ENCODE measurements around the gene C8G.

Gene C8G

DNA sequence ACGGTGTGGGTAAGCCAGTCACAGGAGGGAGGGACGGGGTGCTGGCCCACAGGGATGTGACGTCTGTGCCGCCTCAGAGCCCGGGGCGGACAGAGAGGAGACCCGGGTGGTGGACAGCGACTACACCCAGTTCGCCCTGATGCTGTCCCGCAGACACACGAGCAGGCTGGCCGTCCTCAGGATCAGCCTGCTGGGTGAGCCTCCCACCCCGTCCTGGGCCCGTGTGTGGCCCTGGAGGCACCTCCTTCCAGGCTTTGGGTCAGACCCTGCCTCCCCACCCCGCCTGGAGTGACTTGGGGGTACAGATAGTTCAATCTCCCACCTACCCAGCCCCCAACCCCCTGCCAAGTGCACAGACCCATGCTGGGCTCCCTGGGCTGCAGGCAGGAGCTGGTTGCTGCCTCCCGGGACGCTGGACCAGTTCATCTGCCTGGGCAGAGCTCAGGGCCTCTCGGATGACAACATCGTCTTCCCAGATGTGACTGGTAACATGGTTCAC, 8.8 kb downstream of the C8G start:
- DNase-seq (ENCODE audit: low spot score): no peak

DNA sequence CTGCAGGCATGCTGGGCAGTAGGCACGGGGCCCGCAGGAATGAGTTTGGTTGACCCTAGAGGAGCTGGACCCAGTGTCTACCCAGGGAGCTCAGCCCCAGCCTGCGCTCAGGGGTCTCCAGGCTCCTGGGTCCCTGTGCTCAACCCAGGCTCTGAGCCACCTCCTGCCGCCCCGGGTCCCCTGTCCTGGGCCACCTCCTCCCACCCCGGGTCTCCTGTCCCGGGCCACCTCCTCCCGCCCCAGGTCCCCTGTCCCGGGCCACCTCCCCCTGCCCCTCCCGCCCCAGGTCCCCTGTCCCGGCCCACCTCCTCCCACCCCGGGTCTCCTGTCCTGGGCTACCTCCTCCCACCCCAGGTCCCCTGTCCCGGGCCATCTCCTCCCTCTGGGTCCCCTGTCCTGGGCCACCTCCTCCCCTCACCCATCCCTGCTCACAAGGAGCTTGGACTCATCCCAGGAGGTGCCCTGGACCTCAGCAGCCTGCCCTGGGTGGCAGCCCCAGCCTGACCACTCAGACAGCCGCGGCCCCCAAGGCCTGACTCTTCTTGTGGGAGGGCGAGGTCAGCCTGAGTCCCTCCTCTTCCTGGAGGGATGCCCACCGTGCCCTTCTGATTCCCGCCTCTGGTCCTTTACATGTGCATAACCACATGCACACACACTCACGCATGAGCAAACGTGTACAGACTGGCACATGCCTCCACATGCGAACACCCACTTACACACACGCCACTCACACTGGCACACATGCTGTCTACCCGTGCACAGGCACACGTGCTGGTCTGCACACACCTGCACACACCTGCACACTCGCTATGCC, 9.4 kb downstream of the C8G start:
- DNase-seq (ENCODE audit: low spot score): no peak

DNA sequence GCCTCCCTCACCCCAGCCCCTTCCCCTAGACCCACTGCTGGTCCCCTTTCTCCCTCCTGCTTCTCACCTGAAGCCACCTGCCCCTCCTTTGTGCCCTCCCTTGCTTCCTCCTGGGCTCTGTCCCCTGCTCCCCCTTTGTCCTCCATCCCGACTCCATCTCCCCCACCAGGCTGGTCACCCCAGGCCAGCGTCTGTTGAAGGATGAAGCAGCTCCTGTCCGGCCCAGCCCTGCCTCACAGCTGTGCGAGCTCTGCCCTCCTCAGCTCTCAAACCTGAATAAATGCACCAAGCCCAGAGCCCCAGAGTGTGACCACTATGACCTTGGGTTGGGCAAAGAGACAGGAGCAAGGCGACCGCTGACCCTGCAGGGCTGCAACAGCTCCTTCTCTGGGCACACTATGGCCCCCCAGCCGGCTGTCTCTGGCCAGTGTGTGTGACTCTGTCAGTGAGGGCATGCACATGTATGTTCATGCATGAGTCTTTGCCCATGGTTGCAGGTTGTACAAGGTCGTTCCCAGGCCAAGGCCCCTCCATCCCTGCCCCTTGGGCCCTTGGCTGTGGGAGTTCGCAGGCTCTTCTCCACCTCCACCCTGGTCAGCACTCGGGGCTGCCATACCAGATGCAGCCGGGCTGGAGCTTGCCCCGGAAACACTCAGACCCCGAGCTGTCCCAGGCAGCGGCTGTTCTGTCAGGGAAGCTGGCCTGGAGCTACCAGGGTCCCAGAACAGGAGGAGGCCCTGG, 10.3 kb downstream of the C8G start:
- DNase-seq (ENCODE audit: low spot score): no peak

DNA sequence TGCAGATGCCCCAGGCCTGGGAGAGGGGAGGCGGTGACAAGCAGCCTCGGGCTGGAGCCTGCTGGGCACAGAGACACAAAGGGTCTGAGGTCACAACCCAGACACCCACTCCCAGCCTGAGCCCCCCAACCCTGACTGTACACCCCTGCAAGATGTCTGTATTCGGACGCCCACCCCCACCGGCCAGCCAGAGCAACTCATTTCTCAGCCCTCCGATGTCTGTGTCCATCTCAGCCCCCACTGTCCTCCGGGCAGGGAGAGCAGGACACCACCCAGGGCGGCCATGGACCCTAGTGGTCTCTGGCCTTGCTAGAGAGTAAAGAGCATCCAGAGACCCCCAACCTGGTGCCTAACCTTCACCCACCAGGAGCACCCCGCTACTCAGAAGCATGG, 10.9 kb downstream of the C8G start:
- no peak for DNase-seq (ENCODE audit: low spot score)

DNA sequence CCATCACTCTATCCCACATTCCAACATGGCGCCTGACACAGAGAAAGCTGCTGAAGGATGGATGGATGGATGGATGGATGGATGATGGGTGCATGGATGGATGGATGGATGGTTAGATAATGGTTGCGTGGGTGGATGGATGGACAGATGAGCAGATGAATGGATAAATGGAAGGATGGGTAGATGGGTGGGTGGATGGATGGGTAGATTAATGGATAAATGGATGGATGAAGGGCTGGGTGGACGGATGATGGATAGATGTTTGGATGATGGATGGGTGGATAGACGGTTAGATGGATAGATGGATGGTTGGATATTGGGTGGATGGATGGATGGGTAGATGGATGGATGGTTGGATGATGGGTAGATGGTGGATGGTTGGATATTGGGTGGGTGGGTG, 11.6 kb downstream of the C8G start:
- DNase-seq (ENCODE audit: low spot score): no peak

DNA sequence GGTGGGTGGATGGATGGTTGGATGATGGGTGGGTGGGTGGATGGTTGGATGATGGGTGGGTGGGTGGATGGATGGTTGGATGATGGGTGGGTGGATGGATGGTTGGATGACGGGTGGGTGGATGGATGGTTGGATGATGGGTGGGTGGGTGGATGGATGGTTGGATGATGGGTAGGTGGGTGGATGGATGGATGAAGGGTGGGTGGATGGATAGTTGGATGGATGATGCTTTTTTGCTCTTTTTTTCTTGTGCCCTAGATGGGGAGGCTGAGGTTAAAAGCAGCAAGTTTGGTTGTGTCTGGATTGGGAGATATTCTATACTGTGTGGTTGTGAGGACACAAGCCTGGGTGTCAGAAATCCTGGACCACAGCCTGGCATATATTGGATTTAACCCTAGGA, 12.4 kb downstream of the C8G start:
- no peak for DNase-seq (ENCODE audit: low spot score)

DNA sequence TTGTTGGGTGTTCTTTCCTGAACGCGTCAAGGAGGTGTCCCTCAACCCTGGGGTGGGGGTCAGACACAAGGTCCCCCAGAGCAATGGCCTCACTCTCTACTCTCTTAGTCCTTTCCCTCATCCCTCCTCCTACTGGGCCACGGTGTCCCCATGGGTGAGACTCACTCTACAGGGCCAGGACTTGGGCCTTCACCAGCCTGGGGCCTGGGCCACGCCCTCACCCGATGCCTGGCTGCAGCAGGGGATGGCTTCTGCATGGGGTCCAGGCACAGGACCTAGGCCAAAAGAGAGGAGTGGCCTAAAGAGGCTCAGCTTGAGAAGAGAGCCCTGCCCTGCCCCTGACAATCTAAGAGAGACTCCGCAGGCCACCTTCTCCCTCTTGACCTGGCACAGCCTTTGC, 12.9 kb downstream of the C8G start:
- DNase-seq (ENCODE audit: low spot score): no peak

DNA sequence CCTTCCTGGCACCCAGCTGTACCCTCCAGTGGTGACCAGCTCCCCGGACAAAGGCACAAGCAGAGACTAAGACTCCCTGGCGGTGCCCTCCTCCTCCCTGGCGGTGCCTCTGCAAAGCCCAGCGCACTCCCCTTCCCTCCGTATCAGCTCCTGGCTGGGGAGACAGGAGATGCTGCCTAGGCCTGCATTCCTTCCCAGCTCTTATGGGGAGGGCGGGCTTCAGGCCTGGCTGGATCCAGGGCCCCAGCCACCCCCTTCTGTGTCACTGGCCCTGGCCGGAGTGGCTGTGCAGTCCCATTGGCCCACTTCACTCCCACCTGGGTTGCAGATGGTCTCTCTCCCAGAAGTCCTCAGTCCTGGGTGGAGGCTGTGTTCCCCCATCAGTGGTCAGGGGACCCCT, 13.4 kb downstream of the C8G start:
- no peak for DNase-seq (ENCODE audit: low spot score)

DNA sequence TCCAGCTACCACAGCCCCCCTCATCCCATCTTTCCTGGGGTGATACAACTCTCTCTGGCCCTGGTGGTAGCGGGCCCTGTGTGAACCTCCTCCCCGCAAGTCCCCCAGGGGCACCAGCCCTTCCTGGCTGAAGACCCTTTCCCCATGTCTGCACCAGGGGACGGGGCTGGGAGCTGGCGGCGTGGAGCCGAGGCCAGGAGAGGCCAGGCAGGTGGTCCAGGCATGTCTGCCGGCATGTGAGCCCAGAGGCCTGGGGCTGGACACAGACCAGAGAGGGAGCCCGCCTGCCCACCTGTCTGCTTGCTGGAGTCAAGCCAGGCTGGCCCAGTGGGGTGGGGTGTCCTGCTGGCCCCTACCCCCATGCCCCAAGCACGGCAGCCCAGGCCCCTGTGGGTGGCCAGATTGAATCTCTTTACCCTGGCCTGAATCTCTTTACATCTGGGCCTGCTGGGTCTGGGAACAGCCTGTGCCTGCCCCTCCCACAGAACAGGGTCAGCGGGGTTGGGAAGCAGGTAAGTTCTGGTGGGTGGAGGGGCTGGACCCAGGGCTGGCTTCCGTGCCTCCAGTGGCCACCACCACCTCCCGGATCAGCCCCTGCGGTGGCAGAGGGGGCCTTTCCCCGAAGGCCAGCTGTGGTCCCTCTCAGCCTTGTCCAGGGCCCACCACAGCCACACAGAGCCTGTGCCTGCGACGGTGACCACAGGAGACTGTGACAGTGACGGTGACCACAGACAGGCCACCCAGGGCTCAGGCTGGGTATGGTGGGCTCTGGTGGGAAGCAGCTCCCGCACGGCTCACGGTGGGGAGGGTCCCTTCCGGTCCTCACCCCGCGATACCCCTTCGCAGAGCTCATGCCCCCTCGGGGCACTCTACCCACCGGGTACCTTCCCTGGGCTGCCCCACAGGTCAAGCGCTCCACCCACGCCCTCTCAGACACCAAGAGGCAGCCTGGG, 14.1 kb downstream of the C8G start:
- no peak for DNase-seq (ENCODE audit: low spot score)

DNA sequence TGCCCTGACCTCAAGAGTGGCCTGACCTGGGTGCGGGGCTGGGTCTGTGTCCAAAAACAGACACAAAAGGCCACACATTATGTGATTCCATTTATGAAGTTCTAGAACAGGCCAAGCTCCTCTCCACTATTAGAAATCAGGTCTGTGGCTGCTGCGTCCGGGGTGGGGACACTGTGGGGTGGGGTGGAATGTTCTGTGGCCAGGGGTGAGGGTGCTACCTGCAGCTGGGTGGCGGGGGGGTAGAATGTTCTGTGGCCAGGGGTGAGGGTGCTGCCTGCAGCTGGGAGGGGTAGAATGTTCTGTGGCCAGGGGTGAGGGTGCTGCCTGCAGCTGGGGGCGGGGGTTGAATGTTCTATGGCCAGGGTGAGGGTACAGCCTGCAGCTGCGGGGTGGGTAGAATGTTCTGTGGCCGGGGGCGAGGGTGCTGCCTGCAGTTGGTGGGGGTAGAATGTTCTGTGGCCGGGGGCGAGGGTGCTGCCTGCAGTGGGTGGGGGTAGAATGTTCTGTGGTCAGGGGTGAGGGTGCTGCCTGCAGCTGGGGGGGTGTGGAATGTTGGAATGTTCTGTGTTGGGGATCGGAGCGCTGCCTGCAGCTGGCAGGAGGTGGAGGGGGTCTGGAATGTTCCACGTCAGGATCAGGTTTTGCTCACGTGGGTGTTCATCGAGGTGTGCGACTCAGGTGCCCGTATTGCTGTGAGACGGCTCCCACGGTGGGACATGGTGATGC, 15.3 kb downstream of the C8G start:
- no peak for DNase-seq (ENCODE audit: low spot score)

DNA sequence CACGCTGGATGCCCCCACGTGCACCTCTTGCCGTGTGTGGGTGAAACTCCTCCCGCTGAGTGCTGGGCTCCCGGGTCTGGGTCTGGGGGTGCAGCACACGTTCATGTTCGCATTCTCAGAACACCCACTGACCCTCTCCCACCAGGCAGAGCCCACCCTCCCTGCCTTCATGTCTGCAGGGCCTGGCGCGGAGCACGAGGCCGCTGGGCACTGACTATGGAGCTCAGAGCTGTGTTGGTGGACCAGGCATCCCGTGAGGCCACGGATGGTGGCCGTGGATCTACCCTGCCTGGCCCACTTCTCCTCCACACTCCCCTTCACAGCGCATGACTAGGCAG, 15.9 kb downstream of the C8G start:
- DNase-seq (ENCODE audit: low spot score): no peak

DNA sequence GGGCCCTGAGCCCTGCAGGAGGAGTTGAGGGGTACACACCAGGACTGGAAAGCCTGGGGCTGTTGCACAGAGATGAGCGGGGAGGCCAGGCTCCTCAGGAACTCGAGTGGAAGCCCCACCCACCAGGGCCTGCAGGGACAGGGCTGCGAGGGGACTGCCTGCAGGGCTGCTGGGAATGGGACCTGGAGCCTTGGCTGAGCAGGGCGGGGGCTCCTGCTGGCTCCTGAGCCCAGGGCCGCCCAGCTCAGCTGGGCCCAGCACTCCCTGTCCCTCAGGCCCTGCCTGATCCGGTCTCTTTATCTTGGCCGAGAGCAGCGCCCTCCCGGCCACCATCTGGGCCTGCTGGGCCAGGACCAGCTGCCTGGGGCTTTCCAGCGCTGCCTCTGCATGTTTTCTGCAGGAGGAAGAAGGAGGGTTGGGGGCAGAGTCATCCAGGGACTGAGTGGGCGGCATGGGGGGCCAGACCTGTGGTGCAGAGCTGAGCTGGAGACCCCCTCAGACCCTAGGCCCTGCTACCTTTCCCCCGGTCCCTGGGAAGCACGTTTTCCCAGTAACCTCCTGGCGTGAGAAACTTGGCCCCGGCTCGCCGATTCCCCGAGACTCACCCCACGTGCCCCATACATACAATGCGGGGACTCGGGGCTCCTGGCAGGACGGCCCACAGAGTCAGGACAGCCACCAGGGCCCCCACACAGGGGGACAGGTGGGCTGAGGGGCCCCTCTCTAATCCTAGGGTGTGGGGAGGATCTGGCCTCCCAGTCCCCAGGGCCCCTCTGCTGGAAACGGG, 16.4 kb downstream of the C8G start:
- DNase-seq (ENCODE audit: low spot score): no peak

DNA sequence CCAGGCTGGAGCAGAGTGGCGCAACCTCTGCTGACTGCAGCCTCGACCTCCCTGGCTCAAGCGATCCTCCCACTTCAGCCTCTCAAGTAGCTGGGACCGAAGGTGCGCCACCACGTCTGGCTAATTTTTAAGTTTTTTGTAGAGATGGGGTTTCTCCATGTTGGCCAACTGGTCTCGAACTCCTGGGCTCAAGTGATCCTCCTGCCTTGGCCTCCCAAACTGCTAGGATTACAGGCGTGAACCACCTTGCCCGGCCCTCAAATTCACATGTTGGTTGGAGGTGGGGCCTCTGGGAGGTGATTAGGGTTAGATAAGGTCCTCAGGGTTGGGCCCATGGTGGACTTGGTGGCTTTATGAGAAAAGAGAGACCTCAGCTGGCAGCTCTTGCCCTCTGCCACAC, 17.1 kb downstream of the C8G start:
- DNase-seq (ENCODE audit: low spot score): no peak

DNA sequence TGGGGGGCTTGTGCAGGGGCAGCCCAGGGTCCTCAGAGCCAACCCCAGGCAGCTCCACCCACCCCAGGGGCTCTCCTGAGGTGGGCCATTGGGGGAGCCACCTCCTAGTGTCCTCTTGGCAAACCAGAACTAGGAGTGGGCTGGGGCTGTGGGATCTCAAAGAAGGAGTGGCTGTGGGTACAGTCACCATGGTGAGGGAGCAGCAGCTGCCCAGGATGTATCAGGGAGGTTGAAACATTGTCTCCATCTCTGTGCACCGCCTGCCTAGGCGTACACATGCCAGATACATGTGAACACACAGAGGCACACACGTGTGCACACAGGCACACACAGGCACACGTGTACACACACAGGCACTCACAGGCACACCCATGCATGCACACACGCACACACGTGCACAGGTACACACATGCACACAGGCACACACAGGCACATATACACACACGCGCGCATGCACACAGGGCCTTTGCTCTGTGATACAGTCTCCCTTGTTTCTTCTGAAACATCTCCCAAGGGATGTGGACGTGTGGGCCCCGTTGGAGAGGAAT, 17.7 kb downstream of the C8G start:
- no peak for DNase-seq (ENCODE audit: low spot score)

DNA sequence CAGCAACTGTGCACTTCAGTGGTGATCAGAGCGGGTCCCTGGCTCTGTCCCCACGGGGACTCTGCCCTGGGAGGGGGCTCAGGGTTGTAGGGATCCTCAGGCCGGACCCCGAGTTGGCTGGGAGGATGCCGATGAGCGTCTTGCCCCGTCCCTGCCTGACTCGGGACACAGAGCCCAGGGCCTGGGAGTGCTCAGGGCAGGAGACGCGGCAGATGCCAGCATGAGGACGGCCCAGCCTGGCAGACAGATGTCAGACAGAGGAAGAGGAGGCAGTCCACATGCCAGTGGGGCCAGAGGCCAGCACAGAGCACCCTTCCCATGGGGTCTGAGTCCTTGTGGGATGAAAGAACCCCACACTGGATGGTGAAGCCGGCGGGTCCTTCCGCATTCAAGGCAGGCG, 18.3 kb downstream of the C8G start:
- DNase-seq (ENCODE audit: low spot score): no peak

DNA sequence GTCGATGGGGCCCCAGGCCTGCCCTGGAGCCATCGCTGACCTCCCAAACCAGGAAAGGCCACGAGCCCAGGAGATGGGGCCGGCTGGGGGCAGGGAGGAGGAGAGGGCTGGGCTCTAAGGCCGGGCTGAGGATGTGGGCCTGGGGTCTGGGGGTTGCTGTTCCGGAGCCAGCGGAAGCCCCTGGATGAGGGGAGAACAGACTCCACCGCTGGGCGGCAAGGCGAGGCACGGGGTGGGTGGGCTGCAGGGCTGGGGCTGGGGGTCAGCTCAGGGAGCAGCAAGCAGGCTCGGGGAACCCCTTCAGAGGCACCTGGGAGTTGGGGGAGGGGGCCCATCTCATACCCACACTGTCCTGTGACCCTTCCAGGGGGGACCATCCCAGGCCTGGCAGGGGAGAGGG, 18.7 kb downstream of the C8G start:
- DNase-seq (ENCODE audit: low spot score): no peak

DNA sequence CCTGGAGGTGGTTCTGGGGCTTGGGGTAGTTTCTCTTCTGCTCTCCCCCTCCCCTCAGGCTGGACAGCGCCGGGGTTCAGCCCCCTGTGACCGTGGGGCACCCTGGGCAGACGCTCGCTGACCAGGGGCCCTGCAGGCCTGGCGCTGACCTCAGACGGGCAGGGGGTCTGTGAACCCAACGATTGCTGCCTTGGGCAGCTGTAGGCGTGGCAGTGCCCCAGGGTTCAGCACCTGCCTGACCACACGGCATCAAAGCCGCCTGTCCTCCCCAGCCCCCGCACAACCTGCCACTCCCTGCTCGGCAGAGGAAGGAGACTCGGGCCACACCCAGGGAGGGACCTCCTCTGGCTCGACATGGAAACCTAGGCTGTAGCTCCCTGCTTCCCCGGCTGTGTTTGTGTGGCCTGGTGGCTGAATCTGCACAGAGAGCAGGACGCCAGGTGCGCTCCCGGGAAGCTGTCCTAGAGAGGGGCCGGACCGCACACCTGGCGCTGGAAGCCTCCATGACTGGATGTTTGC, 19.2 kb downstream of the C8G start:
- no peak for DNase-seq (ENCODE audit: low spot score)

DNA sequence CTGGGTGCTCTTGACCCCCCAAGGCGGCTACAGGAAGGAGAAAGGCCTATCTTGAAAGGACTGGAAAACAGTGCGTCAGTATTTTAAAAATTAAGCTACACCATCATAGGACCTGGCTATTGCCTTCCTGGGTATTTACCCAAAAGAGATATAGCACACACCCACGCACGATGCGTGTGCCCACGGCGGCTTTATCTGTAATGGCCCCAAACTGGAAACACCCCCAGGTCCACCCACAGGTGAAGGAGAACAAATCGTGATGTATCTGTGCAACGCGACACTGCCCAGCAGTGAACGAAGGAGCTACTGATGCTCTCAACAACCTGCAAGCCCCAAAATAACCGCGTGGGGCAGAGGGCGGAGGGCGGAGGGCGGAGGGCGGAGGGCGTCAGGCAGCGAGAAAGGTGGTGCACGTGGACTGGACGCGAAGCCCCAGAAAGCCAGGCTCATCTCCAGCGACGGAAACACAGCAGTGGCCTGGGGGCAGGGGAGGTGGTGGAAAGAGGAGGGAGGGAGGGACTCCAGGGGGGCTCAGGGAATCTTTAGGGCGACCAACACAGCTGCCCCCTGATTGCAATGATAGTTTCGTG, 19.9 kb downstream of the C8G start:
- no peak for DNase-seq (ENCODE audit: low spot score)

DNA sequence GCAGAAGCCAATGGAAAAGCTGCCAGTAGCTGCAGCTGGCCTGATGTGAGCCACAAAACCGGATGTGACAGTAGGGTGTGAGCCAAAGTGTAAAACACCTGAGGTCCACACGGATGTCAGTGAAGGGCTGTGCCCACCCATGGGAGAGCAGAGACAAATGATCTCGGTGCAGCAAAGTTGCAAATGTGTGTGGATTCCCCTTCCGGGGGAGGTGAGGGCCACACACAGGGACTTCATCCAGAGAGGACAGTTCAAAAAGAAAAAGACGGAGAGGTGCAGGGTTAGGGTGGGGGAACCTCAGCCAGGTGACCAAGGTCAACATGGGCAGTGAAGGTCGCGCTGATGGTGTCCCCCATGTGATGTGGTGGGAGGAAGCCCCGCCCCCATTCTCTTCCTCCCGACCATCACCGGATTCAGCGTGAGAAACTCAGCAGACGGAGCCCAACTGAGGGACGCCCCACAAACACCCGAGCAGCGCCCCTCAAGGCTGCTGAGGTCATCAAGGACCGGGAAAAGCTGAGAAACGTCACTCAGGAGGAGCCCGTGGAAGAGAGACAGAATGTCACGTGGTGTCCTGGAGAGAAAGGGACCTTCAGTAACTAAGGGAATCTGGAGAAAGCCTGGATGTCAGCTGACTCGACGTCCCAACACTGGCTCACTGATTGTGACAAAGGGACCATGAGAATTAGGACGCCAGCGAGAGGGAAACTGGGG, 20.9 kb downstream of the C8G start:
- DNase-seq (ENCODE audit: low spot score): no peak
